ENCODE results near the gene CDK6.

Gene CDK6

DNA sequence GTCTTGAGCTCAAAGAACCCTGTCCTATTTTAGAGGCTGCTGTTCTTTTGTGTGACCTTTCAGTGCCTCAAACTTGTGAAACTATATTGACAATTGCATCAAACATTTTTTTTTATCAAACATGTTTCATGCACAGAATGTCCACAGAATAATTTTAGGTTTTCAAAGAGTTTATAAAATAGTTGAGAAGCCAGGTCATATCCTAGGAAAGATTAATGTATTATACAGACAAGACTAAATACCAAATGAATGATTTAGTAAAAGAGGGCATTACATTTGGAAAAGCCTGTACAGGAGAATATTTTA is 67.0 kb downstream of the CDK6 start:
- DNase-seq (ENCODE audit: low spot score) (no peak), ATAC-seq (ENCODE audit: low read depth) (no peak)
- peaks cover 52% of the 10 kb centered on the region for H3K36me3 ChIP-seq (ENCODE audit: low read depth)
- peaks cover 54% of the 10 kb centered on the region for H3K4me1 ChIP-seq (ENCODE audit: insufficient read depth, poor library complexity, severe bottlenecking)
- H3K4me3 ChIP-seq (ENCODE audit: severe bottlenecking) = no peak overlapping the region
- H3K27me3 ChIP-seq (ENCODE audit: insufficient read depth, poor library complexity, severe bottlenecking) = no peaks in the 10 kb centered on the region
- H3K9me3 ChIP-seq (ENCODE audit: severe bottlenecking) = no peaks in the 10 kb centered on the region
- peak overlapping the region; percentile 91 for H3K27ac ChIP-seq (ENCODE audit: poor library complexity, severe bottlenecking)
- TF ChIP-seq, protein P1, sequence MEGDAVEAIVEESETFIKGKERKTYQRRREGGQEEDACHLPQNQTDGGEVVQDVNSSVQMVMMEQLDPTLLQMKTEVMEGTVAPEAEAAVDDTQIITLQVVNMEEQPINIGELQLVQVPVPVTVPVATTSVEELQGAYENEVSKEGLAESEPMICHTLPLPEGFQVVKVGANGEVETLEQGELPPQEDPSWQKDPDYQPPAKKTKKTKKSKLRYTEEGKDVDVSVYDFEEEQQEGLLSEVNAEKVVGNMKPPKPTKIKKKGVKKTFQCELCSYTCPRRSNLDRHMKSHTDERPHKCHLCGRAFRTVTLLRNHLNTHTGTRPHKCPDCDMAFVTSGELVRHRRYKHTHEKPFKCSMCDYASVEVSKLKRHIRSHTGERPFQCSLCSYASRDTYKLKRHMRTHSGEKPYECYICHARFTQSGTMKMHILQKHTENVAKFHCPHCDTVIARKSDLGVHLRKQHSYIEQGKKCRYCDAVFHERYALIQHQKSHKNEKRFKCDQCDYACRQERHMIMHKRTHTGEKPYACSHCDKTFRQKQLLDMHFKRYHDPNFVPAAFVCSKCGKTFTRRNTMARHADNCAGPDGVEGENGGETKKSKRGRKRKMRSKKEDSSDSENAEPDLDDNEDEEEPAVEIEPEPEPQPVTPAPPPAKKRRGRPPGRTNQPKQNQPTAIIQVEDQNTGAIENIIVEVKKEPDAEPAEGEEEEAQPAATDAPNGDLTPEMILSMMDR (IDR thresholded peaks at IDR 0.05; ENCODE audit: poor library complexity, severe bottlenecking) = no peak

DNA sequence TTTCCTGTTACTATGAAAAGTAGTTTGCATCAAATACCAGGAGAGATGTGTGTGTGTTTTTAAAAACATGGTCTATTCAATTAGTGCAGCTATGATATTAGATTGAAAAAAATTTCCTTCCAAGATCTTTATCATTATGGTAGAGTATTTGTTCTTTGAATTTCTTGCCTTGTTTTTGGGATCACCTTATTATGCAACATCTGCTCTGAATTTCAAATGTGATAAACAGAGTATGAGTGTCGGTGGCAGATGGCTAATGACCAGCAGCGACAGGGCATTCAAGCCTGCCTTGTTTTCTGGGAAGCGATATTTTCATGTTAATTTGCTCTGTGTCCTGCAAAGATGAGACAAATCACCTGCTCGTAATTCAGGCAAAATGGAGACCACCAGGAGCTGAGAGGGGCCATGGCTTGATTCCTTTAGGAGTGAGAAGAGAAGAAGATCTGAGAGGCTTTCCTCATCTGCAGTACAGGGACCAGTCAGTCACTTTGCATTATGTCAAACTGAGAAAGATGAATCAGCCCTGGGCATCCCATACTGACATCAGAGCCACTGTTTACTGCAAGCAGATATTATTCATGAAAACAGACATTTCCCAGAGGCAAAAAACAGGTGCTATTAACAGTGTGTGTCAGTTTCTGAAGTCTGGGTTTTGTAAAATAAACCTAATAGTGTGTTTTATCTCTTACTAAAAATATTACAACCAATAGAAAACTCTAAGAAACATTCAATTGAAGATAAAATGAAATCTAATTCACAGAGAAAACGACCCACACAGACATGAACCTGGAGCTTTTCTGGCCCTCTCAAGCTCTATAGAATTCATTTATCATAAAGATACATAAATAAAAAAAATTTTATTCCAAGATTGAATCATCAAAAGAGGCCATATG is 67.6 kb downstream of the CDK6 start:
- H3K4me1 ChIP-seq (ENCODE audit: insufficient read depth, poor library complexity, severe bottlenecking) = peaks cover 60% of the 10 kb centered on the region
- H3K4me3 ChIP-seq (ENCODE audit: severe bottlenecking) = no peak overlapping the region
- TF ChIP-seq, protein P1 (IDR thresholded peaks at IDR 0.05; ENCODE audit: poor library complexity, severe bottlenecking) = no peak
- H3K27ac ChIP-seq (ENCODE audit: poor library complexity, severe bottlenecking) = peak overlapping the region; percentile 91
- no peaks in the 10 kb centered on the region for H3K9me3 ChIP-seq (ENCODE audit: severe bottlenecking)
- no peaks in the 10 kb centered on the region for H3K27me3 ChIP-seq (ENCODE audit: insufficient read depth, poor library complexity, severe bottlenecking)
- ATAC-seq (ENCODE audit: low read depth) = no peak
- peaks cover 48% of the 10 kb centered on the region for H3K36me3 ChIP-seq (ENCODE audit: low read depth)
- no peak for DNase-seq (ENCODE audit: low spot score)

DNA sequence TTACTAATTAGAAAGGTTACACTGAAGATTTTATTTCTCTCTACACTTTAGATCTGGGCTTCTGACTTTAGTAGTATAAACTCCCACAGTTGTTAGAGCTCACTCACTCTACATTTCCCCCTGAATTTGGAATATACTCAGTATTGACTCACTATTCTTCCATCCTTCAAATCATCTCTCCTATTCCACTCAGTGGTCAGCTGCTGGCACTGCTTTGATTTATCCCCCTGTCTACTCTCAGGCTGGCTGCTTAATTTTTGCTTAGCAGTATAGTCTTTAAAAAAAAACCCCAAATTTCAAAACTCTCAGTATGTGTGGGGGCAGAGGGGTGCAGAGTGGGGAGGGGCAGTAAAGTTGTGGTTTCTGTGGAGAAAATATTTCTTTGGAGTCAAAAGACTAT is 68.9 kb downstream of the CDK6 start:
- H3K4me3 ChIP-seq (ENCODE audit: severe bottlenecking) = no peak overlapping the region
- TF ChIP-seq, protein P1 (IDR thresholded peaks at IDR 0.05; ENCODE audit: poor library complexity, severe bottlenecking) = peak; percentile 22
- no peaks in the 10 kb centered on the region for H3K27me3 ChIP-seq (ENCODE audit: insufficient read depth, poor library complexity, severe bottlenecking)
- peaks cover 70% of the 10 kb centered on the region for H3K4me1 ChIP-seq (ENCODE audit: insufficient read depth, poor library complexity, severe bottlenecking)
- H3K36me3 ChIP-seq (ENCODE audit: low read depth) = peaks cover 40% of the 10 kb centered on the region
- DNase-seq (ENCODE audit: low spot score) (no peak), ATAC-seq (ENCODE audit: low read depth) (no peak)
- H3K27ac ChIP-seq (ENCODE audit: poor library complexity, severe bottlenecking) = peak overlapping the region; percentile 91
- no peaks in the 10 kb centered on the region for H3K9me3 ChIP-seq (ENCODE audit: severe bottlenecking)

DNA sequence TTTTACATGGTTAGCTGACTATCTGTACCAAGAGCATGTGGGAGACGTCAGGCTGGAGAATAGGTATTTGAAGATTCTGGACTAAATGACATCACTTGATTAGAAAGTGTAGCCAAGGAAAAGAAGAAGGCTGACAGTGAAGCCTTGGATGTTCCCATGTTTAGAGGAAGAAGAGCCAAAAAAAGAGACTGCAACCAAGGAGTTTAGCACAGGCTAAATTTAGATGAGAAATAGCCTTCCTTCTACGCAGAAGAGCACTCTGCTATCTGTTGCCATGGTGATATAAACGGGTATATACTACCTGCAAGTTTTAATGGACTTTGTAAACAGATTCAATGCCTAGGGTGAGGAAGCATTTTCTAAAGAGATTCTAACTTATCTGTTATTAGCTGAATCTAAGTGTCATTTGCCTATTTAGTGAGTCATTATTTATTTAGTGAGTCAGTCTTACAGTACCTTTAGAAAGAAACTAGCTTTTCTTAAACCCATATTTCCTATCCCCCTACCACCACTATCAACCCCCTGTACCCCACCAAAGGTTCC is 69.8 kb downstream of the CDK6 start:
- H3K27ac ChIP-seq (ENCODE audit: poor library complexity, severe bottlenecking) = peak overlapping the region; percentile 91
- DNase-seq (ENCODE audit: low spot score) (no peak), ATAC-seq (ENCODE audit: low read depth) (peak; percentile 25)
- peaks cover 37% of the 10 kb centered on the region for H3K36me3 ChIP-seq (ENCODE audit: low read depth)
- TF ChIP-seq, protein P1 (IDR thresholded peaks at IDR 0.05; ENCODE audit: poor library complexity, severe bottlenecking) = no peak
- no peaks in the 10 kb centered on the region for H3K9me3 ChIP-seq (ENCODE audit: severe bottlenecking)
- peaks cover 79% of the 10 kb centered on the region for H3K4me1 ChIP-seq (ENCODE audit: insufficient read depth, poor library complexity, severe bottlenecking)
- H3K27me3 ChIP-seq (ENCODE audit: insufficient read depth, poor library complexity, severe bottlenecking) = no peaks in the 10 kb centered on the region
- H3K4me3 ChIP-seq (ENCODE audit: severe bottlenecking) = no peak overlapping the region

DNA sequence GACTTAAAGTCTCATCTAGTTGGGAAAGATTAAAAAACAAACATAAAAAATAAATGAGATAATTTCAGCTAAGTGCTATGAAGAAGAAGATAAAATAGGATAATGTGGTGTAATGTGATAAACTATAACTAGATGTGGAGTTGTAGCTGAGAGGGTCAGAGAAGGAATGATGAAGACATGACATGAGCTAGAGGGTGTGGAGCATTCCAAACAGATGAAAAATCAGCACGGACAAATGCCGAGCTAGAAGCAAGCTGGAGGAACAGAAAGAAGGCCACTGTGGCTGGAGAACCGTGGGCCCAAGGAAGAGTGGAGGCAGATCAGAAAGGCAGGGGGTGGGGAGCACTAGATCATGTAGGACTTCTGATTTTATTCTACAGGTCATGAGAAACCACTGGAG is 70.6 kb downstream of the CDK6 start:
- H3K27me3 ChIP-seq (ENCODE audit: insufficient read depth, poor library complexity, severe bottlenecking) = no peaks in the 10 kb centered on the region
- peak overlapping the region; percentile 91 for H3K27ac ChIP-seq (ENCODE audit: poor library complexity, severe bottlenecking)
- H3K36me3 ChIP-seq (ENCODE audit: low read depth) = peaks cover 38% of the 10 kb centered on the region
- H3K9me3 ChIP-seq (ENCODE audit: severe bottlenecking) = no peaks in the 10 kb centered on the region
- peaks cover 82% of the 10 kb centered on the region for H3K4me1 ChIP-seq (ENCODE audit: insufficient read depth, poor library complexity, severe bottlenecking)
- no peak overlapping the region for H3K4me3 ChIP-seq (ENCODE audit: severe bottlenecking)
- peak; percentile 72 for ATAC-seq (ENCODE audit: low read depth)
- peak; percentile 66 for DNase-seq (ENCODE audit: low spot score)
- TF ChIP-seq, protein P1 (IDR thresholded peaks at IDR 0.05; ENCODE audit: poor library complexity, severe bottlenecking) = no peak
